GM12891 (cell line): Measurements from ENCODE around the gene KCNMB2.

Experiments
- POLR2A ChIP-seq: IDR thresholded peaks from 2 replicates; pipeline ENCODE4 v1.6.1; 2011; ENCODE audit warnings: low read depth, low read length, control low read depth
- POLR2AphosphoS5 ChIP-seq: IDR thresholded peaks from 2 replicates; pipeline ENCODE4 v1.6.1; 2011; ENCODE audit warnings: low read depth, low read length, control low read depth

GRCh38 chr3:178500631-178501030 lies 35.6 kb upstream of the KCNMB2 start:
- no peak for TF ChIP-seq POLR2AphosphoS5
- no peak for TF ChIP-seq POLR2A
